ENCODE data around the gene EXOC4.

The EXOC4 gene

DNA sequence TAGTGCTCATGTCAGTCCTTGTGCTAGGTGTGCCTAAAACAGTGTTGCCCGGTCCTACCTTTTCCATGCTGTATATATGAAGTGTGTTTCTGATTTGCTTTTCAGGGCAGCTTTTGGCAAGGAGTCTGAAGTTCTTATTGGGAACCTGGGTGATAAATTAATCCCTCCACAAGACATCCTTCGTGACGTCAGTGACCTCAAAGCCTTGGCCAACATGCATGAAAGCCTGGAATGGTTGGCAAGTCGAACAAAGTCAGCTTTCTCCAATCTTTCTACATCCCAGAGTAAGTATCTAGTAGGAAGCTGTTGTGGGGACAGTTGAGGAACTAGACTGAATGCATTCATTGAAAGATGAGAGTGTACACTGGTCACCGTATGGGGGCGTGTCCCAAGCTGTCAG is 684.9 kb downstream of the EXOC4 start:
- DNase-seq (ENCODE audit: low read depth), result no peak

- no peak for DNase-seq (ENCODE audit: low read depth)
Measured at GRCh38 chr7:133940368-133940767, 687.5 kb downstream of the EXOC4 start.

GRCh38 chr7:133941496-133941895 is 688.6 kb downstream of the EXOC4 start:
- no peak for DNase-seq (ENCODE audit: low read depth)

GRCh38 chr7:133945497-133945896 is 692.6 kb downstream of the EXOC4 start:
- DNase-seq (ENCODE audit: low read depth), result no peak

GRCh38 chr7:133947458-133948254 is 694.8 kb downstream of the EXOC4 start:
- DNase-seq (ENCODE audit: low read depth), result no peak

GRCh38 chr7:133948588-133948987 is 695.7 kb downstream of the EXOC4 start:
- no peak for DNase-seq (ENCODE audit: low read depth)

GRCh38 chr7:133950855-133951254 is 698.0 kb downstream of the EXOC4 start:
- no peak for DNase-seq (ENCODE audit: low read depth)

- no peak for DNase-seq (ENCODE audit: low read depth)
Measured at GRCh38 chr7:133955208-133955607, 702.3 kb downstream of the EXOC4 start.

GRCh38 chr7:133957845-133958244 is 705.0 kb downstream of the EXOC4 start:
- DNase-seq (ENCODE audit: low read depth), result no peak

GRCh38 chr7:133958822-133959221 is 705.9 kb downstream of the EXOC4 start:
- DNase-seq (ENCODE audit: low read depth), result no peak

GRCh38 chr7:133959505-133959904 is 706.6 kb downstream of the EXOC4 start:
- DNase-seq (ENCODE audit: low read depth), result no peak

- DNase-seq (ENCODE audit: low read depth), result no peak
Measured at GRCh38 chr7:133961724-133962123, 708.8 kb downstream of the EXOC4 start.

DNA sequence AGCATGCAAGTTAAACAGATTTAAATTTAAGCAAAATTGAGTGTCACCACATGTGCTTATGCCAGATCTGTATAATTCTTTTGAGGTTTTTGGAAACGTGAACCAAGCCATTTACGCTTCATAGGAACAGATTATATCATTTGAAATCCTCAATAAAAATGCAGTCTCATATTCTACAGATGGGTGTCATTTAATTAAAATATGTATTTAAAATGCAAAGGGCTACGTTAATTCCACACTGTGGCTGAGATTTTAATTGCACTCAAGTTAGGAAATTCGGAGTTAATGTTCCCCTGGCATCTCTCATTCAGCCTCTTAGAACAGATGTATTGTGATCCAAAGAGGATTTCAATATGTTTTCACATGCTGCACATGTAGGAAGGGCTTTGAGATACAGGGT is 709.8 kb downstream of the EXOC4 start:
- no peak for DNase-seq (ENCODE audit: low read depth)

GRCh38 chr7:133963629-133964028 is 710.8 kb downstream of the EXOC4 start:
- no peak for DNase-seq (ENCODE audit: low read depth)

- no peak for DNase-seq (ENCODE audit: low read depth)
Measured at GRCh38 chr7:133971625-133972024, 718.7 kb downstream of the EXOC4 start.

GRCh38 chr7:133973710-133974109 is 720.8 kb downstream of the EXOC4 start:
- no peak for DNase-seq (ENCODE audit: low read depth)

GRCh38 chr7:133975130-133975529 is 722.3 kb downstream of the EXOC4 start:
- no peak for DNase-seq (ENCODE audit: low read depth)

- no peak for DNase-seq (ENCODE audit: low read depth)
Measured at GRCh38 chr7:133976140-133976539, 723.3 kb downstream of the EXOC4 start.

DNA sequence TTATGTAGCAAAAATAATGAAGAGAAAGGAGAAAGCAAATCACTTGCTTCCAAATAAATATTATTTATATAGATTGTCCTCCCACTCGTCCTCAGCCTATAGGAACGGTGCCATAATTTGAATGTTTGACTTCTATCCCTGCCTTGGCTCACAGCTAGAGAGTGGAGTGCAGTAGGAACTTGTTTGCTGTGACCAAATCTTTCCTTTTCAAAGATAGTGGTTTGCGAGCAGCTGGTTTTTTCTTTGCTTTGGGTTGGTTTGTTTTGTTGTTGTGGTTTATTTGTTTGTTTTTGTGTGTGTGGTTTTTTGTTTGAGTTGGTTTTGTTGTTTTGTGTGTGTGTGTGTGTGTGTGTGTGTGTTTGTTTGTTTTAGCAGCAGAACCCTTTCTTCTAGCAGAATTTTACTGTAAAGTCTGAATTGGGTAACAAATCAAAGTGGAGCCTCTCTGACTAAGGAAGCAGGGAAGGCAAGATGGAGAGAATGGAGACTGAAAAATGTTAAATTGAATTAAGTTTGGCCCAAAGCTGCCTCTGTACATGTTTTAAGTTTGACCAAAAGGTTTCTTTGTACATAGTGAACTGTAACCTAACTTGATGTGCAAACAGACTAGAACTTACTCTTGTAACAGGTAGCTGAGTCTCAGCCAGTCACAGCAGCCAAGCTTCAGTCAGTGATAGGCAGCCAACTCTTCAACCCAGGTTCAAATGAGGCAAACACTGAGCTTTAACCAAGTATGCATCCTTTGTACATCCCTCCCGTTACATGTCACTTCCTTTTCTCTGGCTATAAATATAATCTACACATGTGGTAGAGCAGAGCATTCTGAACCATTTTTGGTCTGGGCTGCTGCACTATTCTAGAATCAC is 724.8 kb downstream of the EXOC4 start:
- DNase-seq (ENCODE audit: low read depth), result no peak

DNA sequence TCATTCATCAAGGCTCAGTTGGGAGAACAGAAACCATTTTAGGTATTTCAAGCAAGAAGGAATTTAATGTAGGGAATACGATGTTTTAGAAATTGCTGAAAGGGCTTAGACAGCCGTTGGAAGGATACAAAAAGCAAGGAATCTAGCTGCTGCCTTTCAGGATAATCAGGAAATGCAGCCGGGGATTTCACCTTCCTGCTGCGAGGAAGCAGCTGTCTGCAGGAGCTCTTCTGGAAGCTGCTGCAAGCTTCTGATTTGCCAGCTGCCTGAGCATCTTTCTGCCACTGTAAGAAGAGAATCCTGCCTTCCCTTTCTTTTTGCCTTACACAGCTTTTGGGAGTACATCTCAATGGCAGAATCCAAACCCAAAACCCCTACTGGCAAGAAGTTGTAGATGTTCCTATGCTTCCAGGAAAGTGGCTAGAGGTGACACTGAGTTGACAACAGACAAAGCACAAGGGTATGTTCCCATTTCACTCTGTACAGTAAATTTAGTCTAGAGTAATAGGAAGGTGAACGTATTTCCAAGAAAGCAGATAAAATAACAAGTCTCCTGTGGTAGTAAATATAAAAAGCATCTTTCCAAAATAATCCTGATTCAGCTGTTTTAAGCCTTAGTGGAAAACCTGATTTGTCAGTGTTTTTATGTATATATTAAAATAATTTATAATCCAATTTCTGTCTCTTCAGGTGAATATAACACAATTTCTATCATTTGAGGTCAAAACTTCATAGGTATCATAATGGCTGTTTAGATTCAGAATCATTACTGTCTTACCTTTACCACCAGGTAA is 725.8 kb downstream of the EXOC4 start:
- no peak for DNase-seq (ENCODE audit: low read depth)

DNA sequence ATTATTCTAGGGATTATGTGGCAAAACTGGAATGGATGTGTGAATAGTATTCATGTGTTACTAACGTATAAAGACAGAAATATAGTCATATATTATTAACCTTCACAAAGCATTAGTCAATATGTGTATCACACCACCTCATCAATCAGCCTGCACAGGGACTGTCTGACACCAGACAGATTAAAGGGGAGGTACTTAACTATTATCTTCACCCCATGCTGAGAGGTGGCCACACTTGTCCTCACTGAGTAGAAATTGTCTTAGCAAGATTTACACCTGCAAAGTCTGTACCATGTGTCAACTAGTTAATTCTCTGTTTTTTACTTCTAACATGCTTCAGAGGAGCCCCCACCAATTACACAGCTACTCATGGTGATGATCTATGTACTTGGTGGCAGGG is 727.9 kb downstream of the EXOC4 start:
- DNase-seq (ENCODE audit: low read depth), result no peak

GRCh38 chr7:133983685-133984419 is 731.0 kb downstream of the EXOC4 start:
- no peak for DNase-seq (ENCODE audit: low read depth)
